ENCODE data around the gene ERFE. TPM values are rescaled to one million over a fixed set of nuclear protein-coding genes. Genes with fewer than 3 reads are reported as not detected.

Gene ERFE
- total RNA-seq, 1 donor from 2014 or later = 0.58 TPM

- no peak for DNase-seq (ENCODE audit: low spot score)
- intact Hi-C loops (cut with DNase I) = no loop called here
- no peak for ATAC-seq
Measured at GRCh38 chr2:238135601-238136150, 23.1 kb upstream of the ERFE start.

- DNase-seq (ENCODE audit: low spot score) (no peak), ATAC-seq (peak; percentile 60)
Measured at GRCh38 chr2:238136820-238137537, 21.8 kb upstream of the ERFE start.

GRCh38 chr2:238137885-238138284 is 20.9 kb upstream of the ERFE start:
- intact Hi-C loops (cut with DNase I) = no loop called here
- no peak for ATAC-seq
- no peak for DNase-seq (ENCODE audit: low spot score)

More at GRCh38 chr2:238136820-238137537, 21.8 kb upstream of the ERFE start:
- intact Hi-C loops (cut with DNase I) = no loop called here

- DNase-seq (ENCODE audit: low spot score) (no peak), ATAC-seq (peak; percentile 68)
- intact Hi-C loops (cut with DNase I) = no loop called here
Measured at GRCh38 chr2:238138331-238139195, 20.2 kb upstream of the ERFE start, which contains the start of gene KLHL30. Gene KLHL30, plus strand, starts transcription at chr2:238138668. Its CDS starts 2,087 bp downstream, at chr2:238140755.

- ATAC-seq (no peak), DNase-seq (ENCODE audit: low spot score) (no peak)
- intact Hi-C loops (cut with DNase I) = no loop called here
Measured at GRCh38 chr2:238139196-238140039, 19.4 kb upstream of the ERFE start.

GRCh38 chr2:238140040-238140439 is 18.7 kb upstream of the ERFE start:
- intact Hi-C loops (cut with DNase I) = no loop called here
- DNase-seq (ENCODE audit: low spot score) (no peak), ATAC-seq (no peak)

GRCh38 chr2:238140721-238141540 is 17.8 kb upstream of the ERFE start:
- ATAC-seq (no peak), DNase-seq (ENCODE audit: low spot score) (no peak)

GRCh38 chr2:238141541-238142318 is 17.0 kb upstream of the ERFE start:
- ATAC-seq = no peak
- DNase-seq (ENCODE audit: low spot score) = no peak
- intact Hi-C loops (cut with DNase I) = no loop called here

More at GRCh38 chr2:238140721-238141540, 17.8 kb upstream of the ERFE start:
- intact Hi-C loops (cut with DNase I) = no loop called here

GRCh38 chr2:238142382-238143205 is 16.2 kb upstream of the ERFE start:
- no peak for DNase-seq (ENCODE audit: low spot score)
- ATAC-seq = no peak
- intact Hi-C loops (cut with DNase I) = no loop called here

- intact Hi-C loops (cut with DNase I) = no loop called here
- ATAC-seq (no peak), DNase-seq (ENCODE audit: low spot score) (no peak)
Measured at GRCh38 chr2:238143239-238143951, 15.4 kb upstream of the ERFE start.

GRCh38 chr2:238144262-238144661 is 14.5 kb upstream of the ERFE start:
- DNase-seq (ENCODE audit: low spot score) (no peak), ATAC-seq (no peak)
- intact Hi-C loops (cut with DNase I) = no loop called here

GRCh38 chr2:238145046-238145445 is 13.7 kb upstream of the ERFE start:
- no peak for DNase-seq (ENCODE audit: low spot score)
- ATAC-seq = no peak
- intact Hi-C loops (cut with DNase I) = no loop called here

GRCh38 chr2:238145851-238146250 is 12.9 kb upstream of the ERFE start:
- ATAC-seq (no peak), DNase-seq (ENCODE audit: low spot score) (no peak)
- intact Hi-C loops (cut with DNase I) = no loop called here

GRCh38 chr2:238146884-238147544 is 11.8 kb upstream of the ERFE start:
- ATAC-seq (no peak), DNase-seq (ENCODE audit: low spot score) (no peak)
- intact Hi-C loops (cut with DNase I) = no loop called here

GRCh38 chr2:238148981-238149380 is 9.8 kb upstream of the ERFE start:
- intact Hi-C loops (cut with DNase I) = no loop called here

More at GRCh38 chr2:238148981-238149380, 9.8 kb upstream of the ERFE start:
- DNase-seq (ENCODE audit: low spot score) (no peak), ATAC-seq (no peak)
